Sciatic nerve (tissue), 2 donors: Measurements from ENCODE around the gene POLE2. TPM values are rescaled to one million over a fixed set of nuclear protein-coding genes. Genes with fewer than 3 reads are reported as not detected.
"Not testable (repeated sequence)": the region's sequence is repeated elsewhere in the genome, so short reads cannot be mapped to it uniquely, and the experiment has no call there.

ENCODE experiments used
- ATAC-seq: fragments of 200-7000 bp; cut with Tn5 transposase; one replicate; pipeline ENCODE4 v1.9.1; 2020; ENCODE audit warnings: mild to moderate bottlenecking, moderate library complexity
- DNase-seq: peaks from one replicate; pipeline ENCODE4 v3.0.0-alpha.2; 2020; ENCODE audit warnings: low spot score
- intact Hi-C: fragments of 100-400 bp; cut with DNase I; formaldehyde crosslinking; loops from one replicate; pipeline ENCODE4 v1.14.2; 2022
- total RNA-seq: library from RNA; stranded (reverse); fragmentation: NEBNext Ultra II Directional; extraction: Animal tissue kit (Norgen Biotek cat#: 25700); gene quantifications from one replicate; pipeline ENCODE4 v1.2.1, GENCODE V29; 2021
- donor health status: DM: no; HTN: no; CAD: no.
- donor health status: DM: no; HTN: no; CAD: no.

The POLE2 gene
- total RNA-seq, 1 donor from 2014 or later, result 2.0 TPM

- DNase-seq (peak; percentile 82), ATAC-seq (peak; percentile 60)
- intact Hi-C loops, result no loop called here
These were observed 66.7 kb downstream of the POLE2 start for GRCh38 chr14:49621114-49621881.

GRCh38 chr14:49620182-49621113, 67.6 kb downstream of the POLE2 start, which contains the start of the genes MGAT2 and RPL36AL:
Gene MGAT2, plus strand, starts transcription at chr14:49620799. Its CDS starts 470 bp downstream, at chr14:49621269.
Gene RPL36AL, minus strand, starts transcription at chr14:49620626. Its CDS starts 1,522 bp downstream, at chr14:49619104.
- ATAC-seq, result peak; percentile 100
- intact Hi-C loops, result no loop called here
- DNase-seq, result peak; percentile 99

GRCh38 chr14:49619730-49620129, 68.3 kb downstream of the POLE2 start:
- intact Hi-C loops, result no loop called here
- DNase-seq, result no peak
- ATAC-seq, result no peak

- DNase-seq, intact Hi-C loops, ATAC-seq: not testable (repeated sequence)
These were observed 68.7 kb downstream of the POLE2 start for GRCh38 chr14:49619273-49619672.

- DNase-seq (no peak), ATAC-seq (no peak)
- intact Hi-C loops, result no loop called here
These were observed 70.0 kb downstream of the POLE2 start for GRCh38 chr14:49617852-49618519.

- DNase-seq (no peak), ATAC-seq (no peak)
- intact Hi-C loops, result no loop called here
These were observed 72.2 kb downstream of the POLE2 start for GRCh38 chr14:49615776-49616175.

GRCh38 chr14:49614196-49614595, 73.8 kb downstream of the POLE2 start:
- DNase-seq (no peak), ATAC-seq (no peak)
- intact Hi-C loops, result no loop called here

GRCh38 chr14:49612671-49613070, 75.3 kb downstream of the POLE2 start:
- intact Hi-C loops, result no loop called here
- DNase-seq, result no peak
- no peak for ATAC-seq

- intact Hi-C loops, result no loop called here
- DNase-seq (no peak), ATAC-seq (no peak)
These were observed 75.8 kb downstream of the POLE2 start for GRCh38 chr14:49612251-49612650.

GRCh38 chr14:49607583-49607982, 80.4 kb downstream of the POLE2 start:
- ATAC-seq (no peak), DNase-seq (no peak)
- intact Hi-C loops, result no loop called here

GRCh38 chr14:49598485-49599300, 89.3 kb downstream of the POLE2 start, which contains the start of gene LRR1:
Gene LRR1, plus strand, starts transcription at chr14:49598940. Its CDS starts 81 bp downstream, at chr14:49599021.
- ATAC-seq, result peak; percentile 93
- DNase-seq, result peak; percentile 91
- intact Hi-C loops, result no loop called here

- ATAC-seq (peak; percentile 50), DNase-seq (no peak)
- intact Hi-C loops, result no loop called here
These were observed 89.9 kb downstream of the POLE2 start for GRCh38 chr14:49598189-49598484.

- intact Hi-C loops, result no loop called here
These were observed 93.5 kb downstream of the POLE2 start for GRCh38 chr14:49594347-49595091.

More at GRCh38 chr14:49594347-49595091, 93.5 kb downstream of the POLE2 start:
- DNase-seq (no peak), ATAC-seq (no peak)

Other genes starting within 250 kb of the POLE2 start
- 737 TPM for gene RPS29, start 101.8 kb downstream of the POLE2 start, total RNA-seq
- gene LRR1, start 89.3 kb downstream of the POLE2 start, total RNA-seq, result 8.3 TPM
- 185 TPM for gene RPL36AL, start 67.6 kb downstream of the POLE2 start, total RNA-seq
- gene MGAT2, start 67.4 kb downstream of the POLE2 start, total RNA-seq, result 16.4 TPM
- gene DNAAF2, start 53.0 kb downstream of the POLE2 start, total RNA-seq, result 5.1 TPM
- 20.7 TPM for gene KLHDC1, start 4.9 kb upstream of the POLE2 start, total RNA-seq
- 58.9 TPM for gene KLHDC2, start 79.9 kb upstream of the POLE2 start, total RNA-seq
- gene NEMF, start 164.6 kb upstream of the POLE2 start, total RNA-seq, result 92.4 TPM
- 46.1 TPM for gene ARF6, start 204.9 kb upstream of the POLE2 start, total RNA-seq